Endothelial cell of umbilical vein (primary cell): ENCODE results near the gene BMPER. TPM values are rescaled to one million over a fixed set of nuclear protein-coding genes. Genes with fewer than 3 reads are reported as not detected.

Experiments
- BruUV-seq: library from RNA; stranded (reverse); fragments of 400-500 nt; replicated peaks from 2 replicates; lab custom pipeline; 2021; lab: Mats Ljungman, UMichigan
- CTCF ChIA-PET: fragments of 300-600, 350-600 bp; sonication (Branson Sonifier 250); formaldehyde crosslinking; loops from one replicate; lab custom pipeline; 2021; ENCODE audit warnings: antibody characterized with exemption, inconsistent platforms; lab: Charles Lee
- POLR2A ChIA-PET: fragments of 300-600, 350-600 bp; sonication (Branson Sonifier 250); formaldehyde crosslinking; loops from one replicate; lab custom pipeline; 2021; ENCODE audit warnings: antibody characterized with exemption, inconsistent platforms; lab: Charles Lee
- DNase-seq: peaks from one replicate; pipeline ENCODE4 v3.0.0-alpha.2; 2011; ENCODE audit warnings: low read depth, low spot score
- FAIRE-seq: peaks from 2 replicates; lab custom pipeline; 2011; peaks lifted over from hg19 to GRCh38; lab: Jason Lieb, UNC
- H2AFZ ChIP-seq: 2 replicates; pipeline ENCODE4 v1.6.0; 2012; ENCODE audit warnings: low read depth, low read length, control low read depth, inconsistent platforms
- H3K27ac ChIP-seq: 2 replicates; pipeline ENCODE4 v1.5.1; 2011; ENCODE audit warnings: low read depth, mild to moderate bottlenecking, control low read depth, low read length, moderate library complexity; ENCODE audit not compliant: insufficient read depth
- H3K27me3 ChIP-seq, 2 experiments: 2 replicates each; pipeline versions ENCODE4 v1.6.0 to v1.6.1; 2011; ENCODE audit warnings: low read length in 2 of 2, mixed read lengths in 1 of 2; ENCODE audit not compliant: control insufficient read depth in 2 of 2, insufficient read depth in 2 of 2
- H3K36me3 ChIP-seq, 2 experiments: 2 replicates in 1 of 2; 3 replicates in 1 of 2; pipeline ENCODE4 v1.5.1; 2011; ENCODE audit warnings: low read length in 2 of 2, mild to moderate bottlenecking in 1 of 2, moderate library complexity in 1 of 2; ENCODE audit not compliant: control insufficient read depth in 2 of 2, insufficient read depth in 2 of 2; ENCODE audit errors: extremely low read depth in 1 of 2
- H3K4me1 ChIP-seq: 3 replicates; pipeline ENCODE4 v1.5.1; 2011; ENCODE audit warnings: mild to moderate bottlenecking, low read length; ENCODE audit not compliant: control insufficient read depth, insufficient read depth; ENCODE audit errors: extremely low read depth
- H3K4me2 ChIP-seq: 2 replicates; pipeline ENCODE4 v1.6.1; 2011; ENCODE audit warnings: low read length, control low read depth, mixed read lengths; ENCODE audit not compliant: insufficient read depth
- H3K4me3 ChIP-seq, 3 experiments: fragments of 200-600 bp in 1 of 3; sonication (generic), shearing (Covaris generic) in 1 of 3; replicated peaks in 1 of 3; 2 replicates each; pipeline ENCODE4 v1.5.1; 2011 to 2016; ENCODE audit warnings: control low read depth in 3 of 3, low read length in 3 of 3, mild to moderate bottlenecking in 2 of 3, inconsistent platforms in 1 of 3, low read depth in 1 of 3, moderate library complexity in 1 of 3; ENCODE audit not compliant: insufficient read depth in 1 of 3
- H3K79me2 ChIP-seq: 2 replicates; pipeline ENCODE4 v1.6.0; 2012; ENCODE audit warnings: low read length, inconsistent platforms; ENCODE audit not compliant: control insufficient read depth, insufficient read depth
- H3K9ac ChIP-seq: replicated peaks from 2 replicates; pipeline ENCODE3; 2011; ENCODE audit warnings: low read length, control low read depth; ENCODE audit not compliant: insufficient read depth; ENCODE audit errors: extremely low read depth
- H3K9me1 ChIP-seq: replicated peaks from 3 replicates; pipeline ENCODE4 v1.6.0; 2011; ENCODE audit warnings: mild to moderate bottlenecking, low read length; ENCODE audit not compliant: control insufficient read depth, insufficient read depth; ENCODE audit errors: extremely low read depth
- H3K9me3 ChIP-seq: replicated peaks from 2 replicates; pipeline ENCODE4 v1.5.1; 2012; ENCODE audit warnings: low read length, inconsistent platforms; ENCODE audit not compliant: control insufficient read depth, insufficient read depth
- H4K20me1 ChIP-seq: replicated peaks from 2 replicates; pipeline ENCODE3; 2011; ENCODE audit warnings: mild to moderate bottlenecking, low read length; ENCODE audit not compliant: control insufficient read depth, insufficient read depth; ENCODE audit errors: extremely low read depth
- EZH2 ChIP-seq: IDR thresholded peaks from 2 replicates; pipeline ENCODE4 v1.6.1; 2012; ENCODE audit warnings: borderline replicate concordance, low read depth, mild to moderate bottlenecking, moderate library complexity, low read length, inconsistent platforms; ENCODE audit not compliant: severe bottlenecking
- FOS ChIP-seq: IDR thresholded peaks from 2 replicates; pipeline ENCODE4 v1.6.1; 2011; ENCODE audit warnings: mild to moderate bottlenecking, low read length, moderate library complexity, borderline replicate concordance; ENCODE audit not compliant: insufficient read depth
- GATA2 ChIP-seq: IDR thresholded peaks from 2 replicates; pipeline ENCODE4 v1.7.0; 2011; ENCODE audit warnings: low read depth, mild to moderate bottlenecking, moderate library complexity, mixed read lengths, low read length; ENCODE audit not compliant: insufficient read length, insufficient read depth
- JUN ChIP-seq: IDR thresholded peaks from 2 replicates; pipeline ENCODE4 v1.6.1; 2011; ENCODE audit warnings: borderline replicate concordance, low read depth; ENCODE audit not compliant: insufficient read length, insufficient read depth
- POLR2A ChIP-seq: IDR thresholded peaks from 2 replicates; pipeline ENCODE4 v1.6.1; 2012; ENCODE audit warnings: low read depth, mild to moderate bottlenecking, control low read depth, low read length
- POLR2AphosphoS5 ChIP-seq: IDR thresholded peaks from 2 replicates; pipeline ENCODE4 v1.6.1; 2012; ENCODE audit warnings: low read depth, mild to moderate bottlenecking, control low read depth, low read length, moderate library complexity; ENCODE audit not compliant: insufficient read depth
- dilution Hi-C: fragments of 300-500 bp; cut with MboI; formaldehyde crosslinking; loops from one replicate; pipeline ENCODE4 v1.15.0; 2019; ENCODE audit warnings: low sequenced_read_pairs; ENCODE audit not compliant: extremely low pct_ligation_motif_present
- intact Hi-C: fragments of 100-400 bp; cut with micrococcal nuclease; formaldehyde crosslinking; loops from one replicate; pipeline ENCODE4 v1.10.0; 2022
- polyA plus RNA-seq, 4 experiments: library from polyadenylated mRNA; depleted of rRNA in 3 of 4; stranded (reverse) in 3 of 4; unstranded in 1 of 4; fragments of >200 nt; gene quantifications; 2 replicates each; pipeline versions ENCODE4 v1.2.1 to v1.2.3, GENCODE V29; 2011 to 2012; ENCODE audit warnings: missing spikeins in 1 of 4
- total RNA-seq: library from RNA; stranded (reverse); gene quantifications from 2 replicates; pipeline ENCODE4 v1.2.3, GENCODE V29; 2021
- TF ChIP-seq, protein P1 (sequence below), 2 donors: IDR thresholded peaks; 1 replicate in 1 of 2; 2 replicates in 1 of 2; pipeline ENCODE4 v1.5.1; 2011; ENCODE audit warnings: low read length in 2 of 2, mild to moderate bottlenecking in 2 of 2, moderate library complexity in 2 of 2, control low read depth in 1 of 2, inconsistent platforms in 1 of 2, low read depth in 1 of 2; ENCODE audit not compliant: insufficient read depth in 1 of 2; ENCODE audit errors: extremely low read depth in 1 of 2

BMPER gene
- total and polyA plus RNA-seq, 2 donors (not counting 3 experiments of a cell fraction or from before 2014, with no cell fraction given): 0.10 to 0.13 TPM

DNA sequence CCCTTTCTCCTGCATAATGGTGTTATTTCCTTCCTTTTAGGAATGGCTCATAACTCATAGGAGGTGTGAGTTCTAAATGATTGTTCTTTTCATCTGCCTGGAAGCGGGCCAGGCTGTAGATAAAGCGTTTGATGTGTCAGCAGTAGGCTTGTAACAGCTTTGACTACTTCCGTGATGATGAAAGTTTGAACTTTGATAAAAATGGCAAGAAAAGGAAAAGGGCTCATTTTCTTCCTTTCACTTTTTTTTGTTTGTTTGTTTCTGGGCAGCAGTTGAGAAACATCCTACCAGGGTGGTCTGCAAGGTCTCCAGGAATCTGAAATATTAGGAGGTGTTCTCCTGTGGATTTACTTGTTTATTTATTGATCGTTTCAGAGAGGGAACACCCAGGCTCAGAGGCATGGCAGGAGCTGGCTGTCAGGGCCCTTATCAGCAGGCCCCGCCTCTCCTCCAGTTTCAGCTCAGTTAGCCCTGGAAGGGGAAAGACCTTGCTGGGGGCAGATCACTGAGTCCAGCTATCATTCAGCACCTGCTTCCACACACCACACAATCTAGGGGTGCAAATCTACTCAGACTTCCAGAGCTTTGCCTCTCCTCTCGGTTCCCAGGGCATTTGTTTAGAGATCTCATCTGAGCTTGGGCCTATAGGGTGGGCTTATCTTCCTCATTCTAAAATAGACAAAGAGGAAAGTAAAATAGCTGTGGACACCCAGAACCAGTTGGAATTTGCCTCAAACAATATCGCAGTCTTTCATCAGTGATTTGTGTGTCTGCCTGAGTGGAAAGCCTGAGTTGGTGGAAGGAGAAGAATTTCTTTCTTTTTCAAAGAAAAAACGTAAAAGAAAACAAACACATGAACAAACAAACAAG, 130.9 kb downstream of the BMPER start:
- Histone ChIP-seq H3K79me2 (no peaks in the 10 kb centered on the region), H3K27me3 (no peaks in the 10 kb centered on the region), H4K20me1 (no peaks in the 10 kb centered on the region), H3K9me3 (no peaks in the 10 kb centered on the region), H3K4me1 (peaks cover 18% of the 10 kb centered on the region), H3K27ac (peak overlapping the region; percentile 58), H3K9me1 (no peaks in the 10 kb centered on the region), H3K9ac (no peak overlapping the region), H3K4me2 (peak overlapping the region; percentile 26), H3K36me3 (no peaks in the 10 kb centered on the region), H2AFZ (peak overlapping the region; percentile 37), H3K4me3 (no peak overlapping the region)
- peak; percentile 99 for FAIRE-seq
- no TSS peak for BruUV-seq
- DNase-seq: peak; percentile 94
- POLR2A ChIA-PET: no interaction called here
- intact Hi-C loops (loop anchor here (1.0 to 10.0 kb wide), 3 partner anchors 24 to 239 kb away; no protein-coding TSS in a partner anchor), dilution Hi-C loops (no loop called here)
- TF ChIP-seq POLR2A (no peak), EZH2 (no peak), GATA2 (peak; percentile 92), JUN (peak; percentile 78), FOS (peak; percentile 92), POLR2AphosphoS5 (peak; percentile 76)
- TF ChIP-seq, protein P1, sequence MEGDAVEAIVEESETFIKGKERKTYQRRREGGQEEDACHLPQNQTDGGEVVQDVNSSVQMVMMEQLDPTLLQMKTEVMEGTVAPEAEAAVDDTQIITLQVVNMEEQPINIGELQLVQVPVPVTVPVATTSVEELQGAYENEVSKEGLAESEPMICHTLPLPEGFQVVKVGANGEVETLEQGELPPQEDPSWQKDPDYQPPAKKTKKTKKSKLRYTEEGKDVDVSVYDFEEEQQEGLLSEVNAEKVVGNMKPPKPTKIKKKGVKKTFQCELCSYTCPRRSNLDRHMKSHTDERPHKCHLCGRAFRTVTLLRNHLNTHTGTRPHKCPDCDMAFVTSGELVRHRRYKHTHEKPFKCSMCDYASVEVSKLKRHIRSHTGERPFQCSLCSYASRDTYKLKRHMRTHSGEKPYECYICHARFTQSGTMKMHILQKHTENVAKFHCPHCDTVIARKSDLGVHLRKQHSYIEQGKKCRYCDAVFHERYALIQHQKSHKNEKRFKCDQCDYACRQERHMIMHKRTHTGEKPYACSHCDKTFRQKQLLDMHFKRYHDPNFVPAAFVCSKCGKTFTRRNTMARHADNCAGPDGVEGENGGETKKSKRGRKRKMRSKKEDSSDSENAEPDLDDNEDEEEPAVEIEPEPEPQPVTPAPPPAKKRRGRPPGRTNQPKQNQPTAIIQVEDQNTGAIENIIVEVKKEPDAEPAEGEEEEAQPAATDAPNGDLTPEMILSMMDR (IDR thresholded peaks at IDR 0.05; ENCODE audit: extremely low read depth in 1 of 2, insufficient read depth in 1 of 2, low read depth in 1 of 2, low read length in 2 of 2): no peak
- CTCF ChIA-PET: interaction anchor here (1.3 to 2.8 kb wide), 5 partner anchors 27 to 285 kb away, joined by 3 to 13 read pairs (median 4); no protein-coding TSS in a partner anchor
